ENCODE measurements around the gene TMEM100. TPM values are rescaled to one million over a fixed set of nuclear protein-coding genes. Genes with fewer than 3 reads are reported as not detected.

The TMEM100 gene
- total and polyA plus RNA-seq, 2 experiments from 2014 or later = 0.10 to 0.73 TPM

DNA sequence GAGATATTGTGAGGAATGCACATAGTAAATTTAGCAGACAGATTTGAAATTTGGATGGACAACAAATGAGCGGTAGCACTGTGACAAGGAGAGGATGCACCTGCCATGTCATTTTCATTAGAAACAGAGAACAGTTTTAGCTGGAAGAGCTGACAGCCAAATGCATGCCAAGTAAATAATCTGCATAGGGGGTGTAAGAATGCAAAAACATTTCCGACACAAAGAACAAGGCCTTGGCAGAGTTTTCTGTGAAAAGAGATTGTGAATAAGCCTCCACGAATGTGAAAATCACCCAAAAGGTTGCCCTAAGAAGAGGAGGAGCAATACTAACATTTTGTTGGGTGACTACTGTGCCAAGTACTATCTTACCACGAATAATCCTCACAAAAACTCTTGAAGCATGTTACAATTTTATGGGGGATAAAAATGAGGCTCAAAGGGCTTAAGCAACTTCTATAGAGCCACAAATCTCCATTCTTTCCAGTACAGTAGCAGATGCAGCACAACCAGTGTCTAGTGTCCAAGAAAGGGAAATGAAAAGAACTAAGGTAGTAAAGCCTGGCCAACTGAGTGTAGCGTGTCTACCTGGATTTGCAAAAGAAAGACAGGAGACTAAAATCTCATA is 28.3 kb downstream of the TMEM100 start (continued):
- TF ChIP-seq ETS1 (IDR thresholded peaks at IDR 0.05) = no peak
- no peak for TF ChIP-seq CREB1 (CRISPR knock-in tag; IDR thresholded peaks at IDR 0.05; ENCODE audit: low read depth)
- no peak for TF ChIP-seq ZNF462 (CRISPR knock-in tag; IDR thresholded peaks at IDR 0.05)
- TF ChIP-seq NANOG (IDR thresholded peaks at IDR 0.05; ENCODE audit: borderline replicate concordance) = no peak

DNA sequence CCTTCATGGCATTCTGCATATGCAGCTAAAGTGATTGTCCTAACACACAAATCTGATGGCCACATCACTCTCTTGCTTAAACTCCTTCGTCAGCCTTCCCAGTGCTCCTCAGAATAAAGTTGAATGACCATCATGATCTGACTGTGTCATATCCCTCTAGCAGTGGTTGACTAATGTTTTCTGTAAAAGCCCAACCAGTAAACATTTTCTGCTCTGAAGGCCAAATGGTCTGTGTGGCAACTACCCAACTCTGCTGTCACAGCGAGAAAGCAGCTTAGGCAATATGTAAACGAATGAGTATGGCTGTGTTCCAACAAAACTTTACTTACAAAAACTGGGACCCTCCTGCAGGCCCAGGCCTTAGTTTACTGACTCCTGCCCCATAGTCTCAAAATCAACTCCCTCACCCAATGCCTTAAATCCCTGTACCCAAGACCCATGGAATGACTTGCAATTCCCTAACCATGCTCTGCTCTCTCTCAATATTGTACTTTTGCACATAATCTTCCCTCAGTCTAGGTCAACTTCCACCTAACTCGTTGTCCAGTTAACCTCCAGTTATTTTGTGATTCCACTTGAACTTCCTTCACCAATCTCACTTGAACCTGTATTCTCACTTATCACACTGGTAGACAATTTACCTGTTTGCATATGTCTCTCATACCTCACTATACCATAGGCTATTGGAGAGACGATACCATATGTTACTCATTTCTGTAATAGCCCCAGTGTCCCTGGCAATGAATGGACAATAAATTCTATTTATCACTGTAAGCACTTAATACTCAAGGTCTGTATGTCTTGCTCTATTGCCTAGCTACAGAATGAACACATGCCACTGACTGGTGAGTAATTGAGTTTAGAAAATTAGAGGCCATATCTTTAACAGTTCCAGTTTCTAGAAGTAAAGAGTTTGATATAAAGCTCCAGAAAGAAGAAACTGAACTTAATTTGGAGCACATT is 29.1 kb downstream of the TMEM100 start:
- DNase-seq (ENCODE audit: low spot score) = no peak
- peaks cover 1% of the 10 kb centered on the region; the same call in 1 of the 3 replicates for H3K9me3 Mint-ChIP-seq
- Histone ChIP-seq H3K27me3 (ENCODE audit: insufficient read depth) (no peaks in the 10 kb centered on the region), H2AFZ (no peak overlapping the region), H3K27ac (ENCODE audit: low read depth) (no peak overlapping the region), H3K79me2 (replicated peaks; ENCODE audit: insufficient read depth) (no peaks in the 10 kb centered on the region), H4K20me1 (replicated peaks; ENCODE audit: insufficient read depth) (no peaks in the 10 kb centered on the region), H3F3A (replicated peaks; ENCODE audit: low read depth) (no peaks in the 10 kb centered on the region), H3K4me2 (no peak overlapping the region; the same call in 1 of the 2 replicates), H3K36me3 (ENCODE audit: insufficient read depth) (no peaks in the 10 kb centered on the region), H3K4me3 (no peak overlapping the region), H3K9me2 (ENCODE audit: insufficient read depth) (peaks cover 7% of the 10 kb centered on the region), H3K4me1 (ENCODE audit: insufficient read depth) (peaks cover 14% of the 10 kb centered on the region)
- H3K27ac Mint-ChIP-seq = no peak overlapping the region
- H3K36me3 Mint-ChIP-seq (ENCODE audit: low read depth) = no peaks in the 10 kb centered on the region
- H3K27me3 Mint-ChIP-seq (ENCODE audit: insufficient read depth, low read depth, poor library complexity) = no peaks in the 10 kb centered on the region
- H3K4me1 Mint-ChIP-seq = peaks cover 3% of the 10 kb centered on the region; the same call in 2 of the 3 replicates
- H3K4me3 Mint-ChIP-seq = no peak overlapping the region
- no peak for ATAC-seq
- TF ChIP-seq CTCF (conservative IDR thresholded peaks at IDR 0.05; ENCODE audit: low read depth in 2 of 2) (no peak), ETS1 (IDR thresholded peaks at IDR 0.05) (no peak), EZH2 (IDR thresholded peaks at IDR 0.05; ENCODE audit: low read depth, unreplicated experiment) (no peak), ZNF114 (CRISPR knock-in tag; IDR thresholded peaks at IDR 0.05) (no peak), NANOG (IDR thresholded peaks at IDR 0.05; ENCODE audit: borderline replicate concordance) (no peak), ZNF331 (CRISPR knock-in tag; IDR thresholded peaks at IDR 0.05; ENCODE audit: low read depth) (no peak), STAT1 (IDR thresholded peaks at IDR 0.05; ENCODE audit: unreplicated experiment) (no peak)
